ENCODE data around the gene INPP4B.

DNA sequence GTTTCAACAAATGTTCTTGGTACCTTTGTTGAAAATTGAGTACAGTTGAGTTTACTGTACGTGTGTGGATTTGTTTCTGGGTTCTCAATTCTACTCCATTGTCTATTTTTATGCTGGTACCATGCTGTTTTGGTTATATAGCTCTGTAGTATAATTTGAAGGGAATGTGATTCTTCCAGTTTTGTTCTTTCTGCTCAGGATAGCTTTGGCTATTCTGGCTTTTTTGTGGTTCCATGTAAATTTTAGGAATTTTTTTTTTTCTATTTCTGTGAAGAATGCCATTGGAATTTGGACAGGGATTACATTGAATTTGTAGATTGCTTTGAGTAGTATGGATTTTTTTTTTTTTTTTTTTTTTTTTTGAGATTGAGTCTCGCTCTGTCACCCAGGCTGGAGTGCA is 836.4 kb downstream of the INPP4B start:
- TF ChIP-seq, protein P1, sequence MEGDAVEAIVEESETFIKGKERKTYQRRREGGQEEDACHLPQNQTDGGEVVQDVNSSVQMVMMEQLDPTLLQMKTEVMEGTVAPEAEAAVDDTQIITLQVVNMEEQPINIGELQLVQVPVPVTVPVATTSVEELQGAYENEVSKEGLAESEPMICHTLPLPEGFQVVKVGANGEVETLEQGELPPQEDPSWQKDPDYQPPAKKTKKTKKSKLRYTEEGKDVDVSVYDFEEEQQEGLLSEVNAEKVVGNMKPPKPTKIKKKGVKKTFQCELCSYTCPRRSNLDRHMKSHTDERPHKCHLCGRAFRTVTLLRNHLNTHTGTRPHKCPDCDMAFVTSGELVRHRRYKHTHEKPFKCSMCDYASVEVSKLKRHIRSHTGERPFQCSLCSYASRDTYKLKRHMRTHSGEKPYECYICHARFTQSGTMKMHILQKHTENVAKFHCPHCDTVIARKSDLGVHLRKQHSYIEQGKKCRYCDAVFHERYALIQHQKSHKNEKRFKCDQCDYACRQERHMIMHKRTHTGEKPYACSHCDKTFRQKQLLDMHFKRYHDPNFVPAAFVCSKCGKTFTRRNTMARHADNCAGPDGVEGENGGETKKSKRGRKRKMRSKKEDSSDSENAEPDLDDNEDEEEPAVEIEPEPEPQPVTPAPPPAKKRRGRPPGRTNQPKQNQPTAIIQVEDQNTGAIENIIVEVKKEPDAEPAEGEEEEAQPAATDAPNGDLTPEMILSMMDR (IDR thresholded peaks at IDR 0.05; ENCODE audit: low read depth, low read length) = no peak
- TF ChIP-seq POLR2A (IDR thresholded peaks at IDR 0.05; ENCODE audit: extremely low read depth, insufficient read length) = no peak
- no peak for TF ChIP-seq MYC (IDR thresholded peaks at IDR 0.05; ENCODE audit: low read depth, low read length)
- TF ChIP-seq, protein P2, sequence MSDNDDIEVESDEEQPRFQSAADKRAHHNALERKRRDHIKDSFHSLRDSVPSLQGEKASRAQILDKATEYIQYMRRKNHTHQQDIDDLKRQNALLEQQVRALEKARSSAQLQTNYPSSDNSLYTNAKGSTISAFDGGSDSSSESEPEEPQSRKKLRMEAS (IDR thresholded peaks at IDR 0.05; ENCODE audit: low read depth, low read length) = no peak

All from NB4 (cell line).